ENCODE data around the gene SPTLC1.
A peak's percentile ranks its signal among the peaks of the same experiment; 100 is the strongest.
"Not testable (repeated sequence)": the region's sequence is repeated elsewhere in the genome, so short reads cannot be mapped to it uniquely, and the experiment has no call there.

SPTLC1 gene

DNA sequence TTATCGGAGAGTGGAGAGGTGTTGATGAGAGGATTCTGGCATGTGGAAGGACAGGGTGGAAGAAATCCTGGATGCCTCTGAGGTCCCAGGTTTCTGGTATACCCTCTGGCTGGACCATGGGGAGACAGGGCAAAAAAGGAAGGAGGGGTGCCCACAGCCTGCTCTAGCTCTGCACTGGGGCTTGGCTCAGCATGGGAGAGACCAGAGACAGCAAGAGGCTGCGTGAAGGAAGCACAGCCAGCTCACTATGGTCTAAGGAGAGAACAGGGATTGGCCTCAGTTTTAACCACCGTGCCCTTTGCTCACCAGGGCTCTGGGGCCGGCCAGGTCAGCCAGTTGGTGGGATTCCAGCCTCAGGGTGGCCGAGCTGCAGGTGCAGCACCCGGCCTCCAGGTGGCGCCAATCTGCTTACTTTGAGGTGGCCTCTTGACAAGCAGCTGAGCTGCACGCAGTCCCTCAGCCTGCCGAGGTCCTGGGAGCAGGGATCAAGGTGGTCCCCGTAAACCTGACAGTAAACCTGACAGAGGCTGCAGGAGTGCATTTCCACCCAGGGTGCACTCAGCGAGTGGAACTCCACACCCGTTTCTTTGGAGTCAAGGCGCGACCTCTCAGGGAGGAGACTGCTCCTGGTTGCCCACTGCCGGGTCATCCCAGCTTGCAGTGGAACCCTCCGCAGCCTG, 25.0 kb upstream of the SPTLC1 start:
- DNase-seq (ENCODE audit: low spot score), result peak; percentile 76

GRCh38 chr9:92138960-92139540, 23.8 kb upstream of the SPTLC1 start:
- DNase-seq (ENCODE audit: low spot score), result peak; percentile 33

DNA sequence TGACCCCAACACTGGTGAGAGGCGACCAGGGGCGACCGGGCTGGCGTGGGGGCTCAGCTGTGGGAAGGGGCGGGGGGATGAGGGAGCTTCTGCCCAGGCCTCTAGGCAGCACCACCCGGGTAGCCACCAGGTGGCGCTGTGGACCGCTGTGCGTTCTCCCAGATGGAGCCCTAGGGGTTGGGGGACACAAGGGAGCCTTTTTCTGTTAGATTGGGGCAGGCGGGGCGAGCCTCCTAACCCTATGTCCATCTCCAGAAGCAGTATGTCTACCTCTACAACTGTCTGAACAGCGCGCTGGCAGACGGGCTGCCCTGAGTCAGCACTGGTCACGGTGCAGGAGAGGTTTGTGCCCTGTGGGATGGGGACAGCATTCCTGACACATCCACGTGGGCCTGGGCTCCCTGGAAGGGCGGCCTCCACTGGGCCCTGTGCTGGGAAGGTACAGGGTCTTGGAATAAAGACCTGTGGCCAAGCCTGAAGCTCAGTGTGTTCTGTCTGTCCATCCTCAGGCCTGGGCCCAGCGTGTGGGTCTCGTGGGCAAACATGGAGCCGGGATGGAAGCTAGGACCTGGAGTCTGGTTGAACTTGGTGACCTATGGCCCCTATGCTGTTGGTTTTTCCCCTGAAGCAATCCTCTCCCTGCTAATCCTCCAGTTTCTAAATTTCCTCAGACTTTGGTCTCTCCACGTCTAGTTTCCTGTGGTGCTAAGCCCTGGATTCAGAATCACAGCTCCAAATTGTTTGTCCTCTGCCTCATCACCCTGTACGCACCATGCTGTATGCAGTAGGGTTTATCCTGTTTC, 23.1 kb upstream of the SPTLC1 start:
- DNase-seq (ENCODE audit: low spot score), result peak; percentile 74

DNA sequence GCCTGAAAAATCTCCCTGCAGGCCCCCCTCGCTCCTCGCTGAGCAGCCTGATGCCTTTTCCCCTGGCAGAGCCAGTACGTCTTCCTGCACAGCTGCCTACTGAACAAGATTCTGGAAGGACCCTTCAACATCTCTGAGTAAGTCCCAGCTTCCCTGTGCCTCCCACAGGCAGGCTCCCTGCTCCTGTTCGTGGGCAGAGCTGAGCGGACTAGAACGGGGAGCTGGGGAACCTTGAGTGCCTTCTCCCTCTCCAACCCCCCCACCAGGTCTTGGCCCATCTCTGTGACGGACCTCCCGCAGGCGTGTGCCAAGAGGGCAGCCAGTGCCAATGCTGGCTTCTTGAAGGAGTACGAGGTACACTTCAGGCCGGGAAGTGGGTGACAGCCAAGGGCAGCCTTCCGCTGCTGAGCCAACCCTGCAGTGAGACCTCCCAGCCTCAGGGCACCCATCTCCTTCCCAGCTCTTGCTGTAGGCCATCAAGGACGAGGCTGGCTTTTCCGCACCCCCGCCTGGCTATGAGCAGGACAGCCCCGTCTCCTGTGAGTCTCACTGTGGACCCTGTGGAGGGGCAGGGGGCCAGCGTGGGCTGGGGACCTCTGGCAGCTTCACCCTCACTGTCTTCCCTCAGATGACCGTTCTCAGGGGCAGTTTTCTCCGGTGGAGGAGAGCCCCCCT, 21.1 kb upstream of the SPTLC1 start:
- no peak for DNase-seq (ENCODE audit: low spot score)

GRCh38 chr9:92135576-92135975, 20.4 kb upstream of the SPTLC1 start:
- DNase-seq (ENCODE audit: low spot score), result no peak

- DNase-seq (ENCODE audit: low spot score), result peak; percentile 90
Observed at GRCh38 chr9:92133949-92134604, 18.9 kb upstream of the SPTLC1 start.

DNA sequence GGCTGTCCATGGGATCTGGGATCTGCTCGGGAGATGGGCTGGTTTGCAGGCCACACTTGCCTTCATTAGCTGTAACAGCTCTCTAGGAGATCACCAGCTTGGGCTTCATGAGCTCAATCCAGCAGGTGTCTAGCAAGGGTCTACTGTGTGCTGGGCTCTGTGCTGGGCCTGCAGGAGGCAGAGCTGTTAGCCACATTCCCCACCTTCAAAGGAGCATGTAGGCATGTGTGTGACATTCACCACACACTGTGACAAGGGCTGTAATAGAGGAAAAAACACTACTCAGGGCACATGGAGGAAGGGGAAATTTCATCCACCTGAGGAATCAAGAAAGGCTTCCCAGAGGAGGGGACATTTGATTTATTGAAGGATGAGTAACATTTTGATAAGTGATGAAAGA, 17.7 kb upstream of the SPTLC1 start:
- not testable (repeated sequence) for DNase-seq (ENCODE audit: low spot score)

DNA sequence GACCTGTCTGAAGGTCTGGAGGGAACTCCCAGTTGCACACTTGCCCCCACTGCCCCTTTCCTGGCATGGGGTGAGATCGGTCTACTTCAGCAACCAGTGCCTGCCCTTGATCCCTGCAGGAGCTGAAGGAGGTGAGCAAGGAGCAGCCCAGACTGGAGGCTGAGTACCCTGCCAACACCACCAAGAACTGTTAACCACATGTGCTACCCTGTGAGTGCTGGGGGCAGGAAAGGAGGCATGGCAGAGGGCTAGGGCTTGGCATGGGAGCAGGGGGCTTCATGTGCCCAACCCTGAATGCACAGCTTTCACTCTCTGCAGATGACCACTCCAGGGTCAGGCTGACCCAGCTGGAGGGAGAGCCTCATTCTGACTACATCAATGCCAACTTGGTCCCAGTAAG, 17.3 kb upstream of the SPTLC1 start:
- no peak for DNase-seq (ENCODE audit: low spot score)

- no peak for DNase-seq (ENCODE audit: low spot score)
Observed at GRCh38 chr9:92122800-92123199, 7.6 kb upstream of the SPTLC1 start.

GRCh38 chr9:92122061-92122460, 6.8 kb upstream of the SPTLC1 start:
- no peak for DNase-seq (ENCODE audit: low spot score)

- no peak for DNase-seq (ENCODE audit: low spot score)
Observed at GRCh38 chr9:92121265-92121664, 6.1 kb upstream of the SPTLC1 start.

DNA sequence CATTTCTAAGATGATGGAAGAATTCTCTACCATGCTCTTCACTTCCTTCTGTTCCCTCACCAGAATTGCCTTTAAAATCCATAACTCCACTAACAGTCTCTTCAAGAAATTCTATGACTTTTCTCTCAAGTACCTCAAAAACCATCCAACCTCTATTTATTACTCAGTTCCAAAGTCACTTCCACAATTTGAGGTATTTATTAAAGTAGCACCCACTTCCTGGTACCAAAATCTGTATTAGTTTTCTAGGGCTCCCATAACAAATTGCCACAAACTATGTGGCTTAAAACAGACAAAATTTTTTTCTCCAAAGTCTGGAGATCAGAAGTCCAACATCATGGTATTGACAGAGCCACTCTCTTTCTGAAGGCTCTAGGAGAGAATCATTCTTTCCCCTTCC, 4.9 kb upstream of the SPTLC1 start:
- DNase-seq (ENCODE audit: low spot score), result no peak

GRCh38 chr9:92119586-92119985, 4.4 kb upstream of the SPTLC1 start:
- no peak for DNase-seq (ENCODE audit: low spot score)

GRCh38 chr9:92108122-92108521, 7.1 kb downstream of the SPTLC1 start:
- no peak for DNase-seq (ENCODE audit: low spot score)

DNA sequence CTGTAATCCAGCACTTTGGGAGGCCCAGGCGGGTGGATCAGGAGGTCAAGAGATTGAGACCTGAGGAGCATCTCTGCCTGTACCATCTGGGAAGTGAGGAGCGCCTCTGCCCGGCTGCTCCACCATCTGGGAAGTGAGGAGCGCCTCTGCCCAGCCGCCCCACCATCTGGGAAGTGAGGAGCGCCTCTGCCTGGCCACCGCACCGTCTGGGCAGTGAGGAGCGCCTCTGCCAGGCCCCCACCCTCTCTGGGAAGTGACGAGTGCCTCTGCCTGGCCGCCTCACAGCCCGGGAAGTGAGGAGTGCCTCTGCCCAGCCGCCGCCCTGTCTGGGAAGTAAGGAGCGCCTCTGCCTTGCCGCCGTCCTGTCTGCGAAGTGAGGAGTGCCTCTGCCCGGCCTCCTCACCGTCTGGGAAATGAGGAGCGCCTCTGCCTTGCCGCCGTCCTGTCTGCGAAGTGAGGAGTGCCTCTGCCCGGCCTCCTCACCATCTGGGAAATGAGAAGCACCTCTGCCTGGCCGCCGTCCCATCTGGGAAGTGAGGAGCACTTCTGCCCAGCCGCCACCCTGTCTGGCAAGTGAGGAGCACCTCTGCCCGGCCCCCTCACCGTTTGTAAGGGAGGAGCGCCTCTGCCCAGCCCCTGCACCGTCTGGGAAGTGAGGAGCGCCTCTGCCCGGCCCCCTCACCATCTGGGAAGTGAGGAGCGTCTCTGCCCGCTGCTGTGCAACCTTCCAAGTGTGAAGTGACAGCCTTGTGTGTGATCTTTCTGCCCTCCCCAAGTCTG, 9.6 kb downstream of the SPTLC1 start:
- not testable (repeated sequence) for DNase-seq (ENCODE audit: low spot score)

- not testable (repeated sequence) for DNase-seq (ENCODE audit: low spot score)
Observed at GRCh38 chr9:92103601-92104000, 11.6 kb downstream of the SPTLC1 start.

DNA sequence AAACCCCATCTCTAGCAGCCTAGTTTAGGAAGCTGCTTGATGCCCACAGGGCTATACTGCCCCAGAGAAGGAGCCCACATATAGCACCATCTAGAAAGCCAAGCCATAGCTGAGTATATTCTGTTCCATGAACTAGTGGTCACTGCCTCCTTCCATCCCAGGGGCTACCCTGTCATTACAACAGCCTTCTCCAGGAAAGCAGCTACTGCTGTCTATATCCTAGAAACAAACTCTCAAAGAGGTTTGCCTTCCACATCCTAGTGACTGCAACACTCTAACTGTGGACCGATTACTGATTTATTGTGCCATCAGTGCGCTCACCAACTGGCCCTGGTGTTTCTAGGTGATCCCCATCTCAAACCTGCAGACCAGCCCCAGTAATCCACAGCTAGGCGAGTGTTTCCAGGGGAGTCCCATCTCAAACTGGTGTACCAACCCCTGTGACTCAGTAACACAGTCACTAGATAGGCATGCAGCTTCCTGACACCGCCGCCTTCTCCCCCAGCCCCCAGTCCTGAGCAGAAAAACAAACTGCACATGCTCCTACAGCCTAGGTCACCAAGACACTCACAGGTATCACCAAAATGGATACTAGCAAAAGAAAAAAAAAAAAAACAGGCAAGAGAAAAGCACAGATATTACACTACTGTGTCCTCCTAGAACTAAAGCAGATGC, 14.8 kb downstream of the SPTLC1 start:
- no peak for DNase-seq (ENCODE audit: low spot score)

DNA sequence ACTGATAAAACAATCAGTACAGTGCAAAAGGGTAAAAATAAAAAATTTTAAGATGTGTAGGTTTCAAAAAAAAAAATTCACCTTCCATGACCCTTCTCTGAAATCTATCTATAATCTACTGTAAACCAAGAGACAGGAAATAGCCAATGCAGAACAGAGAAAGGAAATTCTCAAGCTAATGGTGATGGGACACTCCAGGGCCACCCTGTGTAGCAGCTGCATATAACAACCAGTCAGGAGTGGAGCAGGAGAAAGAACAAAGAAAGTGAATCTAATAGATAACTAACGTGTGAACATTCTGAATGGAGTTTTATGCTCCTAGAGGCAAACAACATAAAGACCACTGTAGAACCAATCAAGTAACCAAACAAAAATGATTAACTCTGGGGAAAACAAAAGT, 16.6 kb downstream of the SPTLC1 start:
- no peak for DNase-seq (ENCODE audit: low spot score)

- DNase-seq (ENCODE audit: low spot score), result peak; percentile 25
Observed at GRCh38 chr9:92097997-92098482, 17.2 kb downstream of the SPTLC1 start.

DNA sequence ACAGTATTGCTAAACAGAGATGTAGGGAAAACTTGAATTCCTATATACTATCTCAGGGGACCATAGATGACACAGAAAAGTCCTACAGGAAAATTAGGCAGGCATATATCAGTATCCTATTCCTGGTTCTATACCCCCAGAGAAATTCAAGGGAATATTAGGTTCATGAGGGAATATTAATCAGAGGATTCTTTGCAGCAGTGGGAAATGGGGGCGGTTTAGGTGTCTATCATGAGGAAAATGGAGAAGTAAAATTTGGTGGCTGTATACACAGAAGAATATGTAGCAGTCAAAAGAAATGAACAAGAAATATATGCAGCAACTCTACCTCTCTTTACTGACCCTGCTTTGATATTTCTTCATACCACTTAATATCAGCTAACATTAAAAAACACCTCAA, 20.0 kb downstream of the SPTLC1 start:
- DNase-seq (ENCODE audit: low spot score), result no peak

GRCh38 chr9:92094655-92095054, 20.6 kb downstream of the SPTLC1 start:
- DNase-seq (ENCODE audit: low spot score), result no peak
